SKM-1 treated with dmso at 0.1 percent for 144 hours (cell line): ENCODE data around the gene LONP2.
"Not testable (repeated sequence)": the region's sequence is repeated elsewhere in the genome, so short reads cannot be mapped to it uniquely, and the experiment has no call there.

Experiments used
- DNase-seq: peaks from one replicate; lab custom pipeline; 2025; ENCODE audit not compliant: unreplicated experiment; lab: John Stamatoyannopoulos, UW

LONP2 gene

DNA sequence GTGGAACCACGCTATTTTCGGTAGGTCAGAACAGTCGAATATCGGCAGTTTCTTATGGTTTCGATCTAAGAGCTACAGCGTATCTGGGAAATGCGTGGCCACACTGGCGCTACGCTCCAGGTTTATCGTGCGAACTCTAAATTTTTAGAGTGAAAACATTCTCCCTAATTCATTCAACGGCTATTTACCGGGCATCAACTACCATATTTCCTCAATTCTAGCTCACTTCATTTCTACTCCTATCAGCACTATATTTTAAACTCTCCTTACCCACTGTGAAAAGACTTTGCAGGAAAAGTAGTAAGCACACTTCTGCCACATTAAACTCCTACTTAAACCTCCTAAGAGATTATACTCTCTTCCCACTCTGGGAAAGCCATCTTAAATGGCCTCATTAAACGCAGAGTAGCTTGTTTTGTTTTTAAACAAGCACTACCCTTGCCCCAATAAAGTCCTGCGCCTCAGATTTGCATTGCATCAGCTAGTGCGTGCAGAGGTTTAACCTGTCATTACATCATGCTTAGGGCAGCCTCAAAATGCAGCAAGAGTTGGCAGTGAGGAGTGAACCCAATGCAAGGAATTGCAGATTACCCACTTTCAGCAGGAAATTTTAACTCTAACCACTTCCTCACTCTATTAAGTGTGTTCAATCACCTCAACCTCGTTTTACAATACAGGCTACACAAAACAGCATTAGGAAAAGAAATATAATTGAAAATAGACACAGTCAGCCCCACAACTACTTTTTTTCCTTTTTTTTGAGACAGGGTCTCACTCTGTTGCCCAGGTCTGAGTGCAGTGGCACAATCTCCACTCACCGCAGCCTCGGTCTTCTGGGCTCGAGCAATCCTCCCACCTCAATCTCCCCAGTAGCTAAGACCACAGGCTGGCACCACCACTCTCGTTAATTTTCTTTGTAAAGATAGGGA lies 122.3 kb downstream of the LONP2 start:
- DNase-seq, result peak; percentile 83

- DNase-seq, result no peak
Observed at GRCh38 chr16:48367441-48368049, 123.4 kb downstream of the LONP2 start.

DNA sequence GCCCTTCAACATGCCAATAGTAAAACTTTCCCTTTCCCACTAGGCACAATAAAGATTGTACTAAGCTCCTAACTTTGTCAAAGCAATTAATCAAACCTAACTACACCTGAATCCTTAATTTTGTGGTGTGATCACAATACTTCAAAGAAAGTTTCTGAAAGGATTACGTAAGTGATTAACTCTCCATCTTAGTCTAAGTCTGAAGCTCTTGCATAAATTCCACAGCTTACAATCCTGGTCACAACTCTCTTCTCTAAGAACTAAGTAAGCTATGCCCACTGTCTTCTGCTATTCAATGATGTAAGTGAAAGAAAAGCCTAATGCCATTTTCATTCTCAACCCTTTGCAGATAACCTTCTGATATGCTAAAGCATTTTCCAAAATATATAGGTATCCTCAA lies 125.7 kb downstream of the LONP2 start:
- DNase-seq, result no peak

DNA sequence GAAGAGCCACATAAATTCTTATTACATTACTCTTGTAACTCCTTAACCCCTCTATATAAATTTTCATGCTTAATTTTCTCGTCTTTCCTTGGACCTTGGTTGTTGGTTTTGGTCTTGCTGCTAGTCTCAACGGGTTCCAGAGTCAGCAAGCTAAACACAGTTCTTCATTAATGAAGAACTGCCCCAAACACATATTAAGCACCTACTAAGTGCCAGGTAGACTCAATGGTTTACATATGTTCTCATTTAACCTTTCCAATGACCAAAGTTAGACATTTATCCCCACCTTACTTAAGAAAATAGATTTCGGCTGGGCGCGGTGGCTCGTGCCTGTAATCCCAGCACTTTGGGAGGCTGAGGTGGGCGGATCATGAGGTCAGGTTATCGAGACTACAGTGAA lies 126.1 kb downstream of the LONP2 start:
- no peak for DNase-seq

DNA sequence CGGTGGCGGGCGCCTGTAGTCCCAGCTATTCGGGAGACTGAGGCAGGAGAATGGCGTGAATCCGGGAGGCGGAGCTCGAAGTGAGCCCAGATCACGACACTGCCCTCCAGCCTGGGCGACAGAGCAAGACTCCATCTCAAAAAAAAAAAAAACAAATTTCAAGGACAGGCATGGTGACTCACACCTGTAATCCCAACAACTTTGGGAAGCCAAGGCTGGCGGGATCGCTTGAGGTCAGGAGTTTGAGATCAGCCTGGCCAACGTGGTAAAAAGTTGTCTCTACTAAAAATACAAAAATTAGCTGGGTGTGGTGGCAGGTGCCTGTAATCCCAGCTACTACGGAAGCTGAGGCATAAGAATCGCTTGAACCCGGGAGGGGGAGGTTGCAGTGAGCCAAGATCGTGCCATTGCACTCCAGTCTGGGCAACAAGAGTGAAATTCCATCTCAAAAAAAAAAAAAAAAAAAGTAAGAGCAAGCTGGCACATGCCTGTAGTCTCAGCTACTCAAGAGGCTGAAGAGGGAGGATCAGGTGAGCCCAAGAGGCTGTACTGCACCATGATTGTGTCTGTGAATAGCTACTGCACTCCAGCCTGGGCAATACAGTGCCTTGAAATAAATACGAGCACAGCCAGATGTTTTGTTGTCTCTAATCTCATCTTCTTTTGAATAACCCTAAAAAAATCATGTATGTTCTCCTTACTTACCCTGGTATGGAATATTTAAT lies 126.7 kb downstream of the LONP2 start:
- not testable (repeated sequence) for DNase-seq

GRCh38 chr16:48371393-48371780 lies 127.3 kb downstream of the LONP2 start:
- DNase-seq, result no peak

DNA sequence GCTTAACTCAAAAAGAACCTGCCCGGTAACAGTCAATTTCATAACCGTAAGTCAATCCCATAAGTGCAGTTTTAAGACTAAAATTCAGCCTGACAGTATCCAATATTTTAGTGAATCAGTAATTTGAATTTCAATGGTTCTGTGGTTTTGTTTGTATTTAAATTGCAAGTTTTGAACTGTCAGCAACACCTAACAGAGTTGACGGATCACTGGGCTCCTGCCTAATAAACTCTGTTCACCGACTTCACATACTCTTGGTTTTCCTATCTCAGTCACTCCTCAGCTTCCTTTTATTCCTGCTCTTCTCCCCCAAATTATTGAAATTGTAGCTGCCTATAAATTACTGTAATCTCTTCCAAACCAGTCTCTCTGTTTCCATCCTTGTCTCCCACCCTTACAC lies 128.6 kb downstream of the LONP2 start:
- DNase-seq, result no peak

DNA sequence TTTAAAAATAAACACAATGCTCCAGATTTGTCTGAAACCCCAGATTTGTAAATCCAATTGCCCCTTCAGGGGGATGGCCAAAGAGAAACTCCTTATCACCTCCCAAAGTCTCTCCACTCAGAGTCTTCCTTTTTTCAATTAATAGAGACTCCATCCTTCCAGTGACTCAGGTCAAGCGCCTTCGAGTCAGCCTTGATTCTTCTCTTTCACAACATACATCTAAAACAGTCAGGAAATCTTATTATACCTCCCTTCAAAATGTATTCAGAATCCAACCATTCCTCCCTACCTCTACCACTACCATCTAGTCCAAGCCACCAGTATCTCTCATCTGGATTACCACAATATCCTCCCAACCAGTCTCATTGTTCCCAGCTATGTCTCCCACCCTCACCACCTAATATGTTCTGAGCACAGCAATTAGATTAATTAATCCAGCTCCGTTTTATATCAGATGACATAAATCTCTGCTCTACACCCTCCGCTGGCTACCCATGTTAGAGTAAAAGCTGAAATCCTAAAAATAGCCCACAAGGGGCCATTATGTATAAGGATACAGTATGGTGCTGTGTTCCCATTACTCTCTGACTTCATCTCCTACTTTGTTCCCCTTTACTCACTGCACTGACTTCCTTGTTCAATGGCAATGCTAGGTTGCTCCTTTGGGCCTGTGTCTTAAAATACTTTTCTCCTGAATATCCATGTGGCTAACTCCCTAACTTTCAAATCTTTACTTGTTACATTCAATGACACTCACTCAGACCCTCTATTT lies 129.3 kb downstream of the LONP2 start:
- DNase-seq, result peak; percentile 47

DNA sequence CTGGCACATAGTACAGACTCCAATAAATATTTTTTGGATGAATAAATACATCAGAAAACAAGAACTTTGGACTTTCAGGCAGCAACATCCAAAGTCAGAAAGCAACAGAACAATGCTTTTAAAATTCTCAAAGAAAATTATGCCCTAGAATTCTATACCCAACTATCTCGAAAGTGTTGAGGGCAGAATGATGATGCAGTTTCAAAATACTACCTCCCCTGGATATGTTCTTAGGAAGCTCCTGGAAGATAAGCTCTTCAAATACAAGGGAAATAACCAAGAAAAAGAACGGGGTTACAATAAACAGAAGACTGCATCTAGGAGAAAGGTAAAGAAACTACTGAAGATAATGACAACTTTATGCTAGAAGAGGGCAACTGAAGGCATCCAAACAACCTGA lies 130.2 kb downstream of the LONP2 start:
- no peak for DNase-seq

GRCh38 chr16:48377301-48377700 lies 133.2 kb downstream of the LONP2 start:
- DNase-seq, result not testable (repeated sequence)

- DNase-seq, result no peak
Observed at GRCh38 chr16:48378276-48378675, 134.2 kb downstream of the LONP2 start.

DNA sequence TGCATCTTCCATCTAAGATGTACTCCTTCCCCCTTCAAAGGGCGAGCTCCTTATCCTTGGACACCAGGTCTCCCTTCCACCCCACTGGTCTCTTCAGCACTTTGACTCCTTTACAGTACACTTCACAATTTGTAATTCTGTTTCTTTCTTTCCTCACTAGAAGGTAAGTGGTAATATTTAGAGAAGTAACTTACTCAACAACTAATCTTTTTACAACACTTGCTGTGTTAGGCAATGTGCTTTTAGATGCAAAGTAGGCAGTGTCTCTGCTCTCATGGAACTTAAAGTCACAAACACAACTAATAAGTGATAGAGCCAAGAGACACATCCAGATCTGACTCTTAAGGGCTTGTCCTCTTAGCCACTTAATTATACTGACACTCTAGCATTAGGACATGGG lies 134.7 kb downstream of the LONP2 start:
- peak; percentile 92 for DNase-seq

GRCh38 chr16:48381201-48381600 lies 137.1 kb downstream of the LONP2 start:
- DNase-seq, result no peak

DNA sequence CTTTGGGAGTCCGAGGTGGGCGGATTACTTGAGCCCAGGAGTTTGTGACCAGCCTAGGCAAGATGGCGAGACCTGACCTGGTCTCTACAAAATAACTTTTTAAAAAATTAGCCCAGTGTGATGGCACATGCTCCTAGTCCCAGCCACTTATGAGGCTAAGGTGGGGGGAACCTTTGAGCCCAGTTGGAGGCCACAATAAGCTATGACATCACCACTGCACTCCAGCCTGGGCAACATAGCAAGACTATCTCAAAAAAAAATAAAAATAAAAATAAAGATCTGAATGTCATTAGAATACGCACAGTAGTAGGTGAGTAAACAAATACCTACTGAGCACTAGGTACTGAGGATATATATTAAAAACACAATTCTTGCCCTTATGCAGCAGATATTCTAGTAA lies 138.0 kb downstream of the LONP2 start:
- DNase-seq, result no peak

GRCh38 chr16:48383009-48383876 lies 139.1 kb downstream of the LONP2 start:
- no peak for DNase-seq

- no peak for DNase-seq
Observed at GRCh38 chr16:48383877-48384519, 139.9 kb downstream of the LONP2 start.

DNA sequence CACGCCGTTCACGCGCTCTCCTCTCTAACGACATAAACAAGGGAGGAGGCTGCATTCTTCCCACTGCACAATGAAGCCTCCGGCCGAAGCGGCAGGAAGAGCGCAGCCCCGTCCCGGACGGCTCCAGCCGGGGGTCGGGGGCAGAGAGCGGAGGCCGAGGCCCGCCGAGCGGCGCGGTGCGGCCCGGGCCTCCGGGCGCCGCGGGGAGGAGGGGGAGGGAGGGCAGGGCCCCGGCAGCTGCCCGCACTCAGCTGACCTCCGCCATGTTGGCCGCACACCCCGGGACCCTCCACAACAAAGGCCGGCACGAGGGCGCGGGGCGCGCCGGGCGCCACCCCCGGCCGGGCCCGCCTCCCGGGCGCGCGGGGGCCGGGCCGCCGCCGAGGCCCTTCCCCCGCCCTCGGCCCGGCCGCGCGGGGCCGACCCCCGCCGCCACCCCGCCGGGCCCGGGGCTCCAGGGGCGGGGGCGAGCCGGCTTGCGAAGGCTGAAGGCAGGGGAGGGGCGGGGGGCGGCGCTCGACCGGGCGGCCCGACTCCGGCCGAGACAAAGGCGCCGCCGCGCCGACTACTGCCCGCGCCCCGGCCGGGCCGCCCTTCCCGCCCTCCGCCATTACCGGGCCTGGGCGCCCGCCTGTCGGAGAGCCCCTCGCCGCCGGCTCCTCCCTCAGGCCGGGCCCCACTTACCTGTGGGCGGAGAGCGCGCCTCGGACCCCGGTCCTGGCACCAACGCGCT lies 140.6 kb downstream of the LONP2 start:
- peak; percentile 28 for DNase-seq

GRCh38 chr16:48385253-48386150 lies 141.4 kb downstream of the LONP2 start, which contains the start of gene SIAH1:
Gene SIAH1, minus strand, starts transcription at chr16:48385413. Its CDS starts 22,985 bp downstream, at chr16:48362428.
- DNase-seq, result peak; percentile 80
